ENCODE results near the gene CTNNA2. TPM values are rescaled to one million over a fixed set of nuclear protein-coding genes. Genes with fewer than 3 reads are reported as not detected.

Gene CTNNA2
- total RNA-seq, 6 donors from 2014 or later, result not detected

- Histone ChIP-seq H3K9me3 (no peaks in the 10 kb centered on the region), H3K36me3 (no peaks in the 10 kb centered on the region), H3K27me3 (no peaks in the 10 kb centered on the region), H3K27ac (no peak overlapping the region), H3K4me1 (no peaks in the 10 kb centered on the region), H3K4me3 (no peak overlapping the region)
- no peak for TF ChIP-seq POLR2AphosphoS5 (IDR thresholded peaks at IDR 0.05)
- TF ChIP-seq POLR2A (IDR thresholded peaks at IDR 0.05), result no peak
- TF ChIP-seq CTCF (IDR thresholded peaks at IDR 0.05), result no peak
- TF ChIP-seq EP300 (IDR thresholded peaks at IDR 0.05), result no peak
- DNase-seq, result no peak
- ATAC-seq (ENCODE audit: low FRiP score in 2 of 2), result no peak
- 71 to 83% methylated on average over 2 of the region's 2 CpGs for WGBS, 2 donors
Observed at GRCh38 chr2:79620679-79621078, 107.8 kb downstream of the CTNNA2 start.

- no peak for DNase-seq
- no peaks in the 10 kb centered on the region for H3K4me1 ChIP-seq
- H3K4me3 ChIP-seq, result no peak overlapping the region
- 83 to 86% methylated on average over 6 of the region's 6 CpGs for WGBS, 2 donors
- H3K27ac ChIP-seq, result no peak overlapping the region
- no peaks in the 10 kb centered on the region for H3K27me3 ChIP-seq
- no peak for ATAC-seq (ENCODE audit: low FRiP score in 2 of 2)
- H3K36me3 ChIP-seq, result no peaks in the 10 kb centered on the region
- TF ChIP-seq EP300 (IDR thresholded peaks at IDR 0.05) (no peak), CTCF (IDR thresholded peaks at IDR 0.05) (no peak), POLR2A (IDR thresholded peaks at IDR 0.05) (no peak), POLR2AphosphoS5 (IDR thresholded peaks at IDR 0.05) (no peak)
- no peaks in the 10 kb centered on the region for H3K9me3 ChIP-seq
Observed at GRCh38 chr2:79621252-79621651, 108.4 kb downstream of the CTNNA2 start.

GRCh38 chr2:79621755-79622154, 108.9 kb downstream of the CTNNA2 start:
- Histone ChIP-seq H3K27me3 (no peaks in the 10 kb centered on the region), H3K27ac (no peak overlapping the region), H3K4me1 (no peaks in the 10 kb centered on the region), H3K36me3 (no peaks in the 10 kb centered on the region), H3K9me3 (no peaks in the 10 kb centered on the region), H3K4me3 (no peak overlapping the region)
- ATAC-seq (ENCODE audit: low FRiP score in 2 of 2), result no peak
- no peak for TF ChIP-seq POLR2A (IDR thresholded peaks at IDR 0.05)
- TF ChIP-seq CTCF (IDR thresholded peaks at IDR 0.05), result no peak
- TF ChIP-seq EP300 (IDR thresholded peaks at IDR 0.05), result no peak
- TF ChIP-seq POLR2AphosphoS5 (IDR thresholded peaks at IDR 0.05), result no peak
- WGBS, 2 donors, result 85 to 93% methylated on average over 1 of the region's 1 CpG
- DNase-seq, result no peak

- no peaks in the 10 kb centered on the region for H3K36me3 ChIP-seq
- ATAC-seq (ENCODE audit: low FRiP score in 2 of 2), result no peak
- TF ChIP-seq EP300 (IDR thresholded peaks at IDR 0.05) (no peak), POLR2AphosphoS5 (IDR thresholded peaks at IDR 0.05) (no peak), POLR2A (IDR thresholded peaks at IDR 0.05) (no peak), CTCF (IDR thresholded peaks at IDR 0.05) (no peak)
Observed at GRCh38 chr2:79622508-79622907, 109.7 kb downstream of the CTNNA2 start.

GRCh38 chr2:79627237-79627636, 114.4 kb downstream of the CTNNA2 start:
- ATAC-seq (ENCODE audit: low FRiP score in 2 of 2) (no peak), DNase-seq (no peak)
- no peak overlapping the region for H3K4me3 ChIP-seq
- no peak for TF ChIP-seq CTCF (IDR thresholded peaks at IDR 0.05)
- TF ChIP-seq EP300 (IDR thresholded peaks at IDR 0.05), result no peak
- no peak for TF ChIP-seq POLR2A (IDR thresholded peaks at IDR 0.05)
- TF ChIP-seq POLR2AphosphoS5 (IDR thresholded peaks at IDR 0.05), result no peak
- H3K4me1 ChIP-seq, result no peaks in the 10 kb centered on the region
- no peaks in the 10 kb centered on the region for H3K27me3 ChIP-seq
- WGBS, 2 donors, result 60 to 73% methylated on average over 5 of the region's 5 CpGs
- no peaks in the 10 kb centered on the region for H3K36me3 ChIP-seq
- H3K27ac ChIP-seq, result no peak overlapping the region
- no peaks in the 10 kb centered on the region for H3K9me3 ChIP-seq

More at GRCh38 chr2:79622508-79622907, 109.7 kb downstream of the CTNNA2 start:
- no peak overlapping the region for H3K4me3 ChIP-seq
- no peak overlapping the region for H3K27ac ChIP-seq
- DNase-seq, result no peak
- no peaks in the 10 kb centered on the region for H3K4me1 ChIP-seq
- 68 to 72% methylated on average over 3 of the region's 3 CpGs for WGBS, 2 donors
- H3K27me3 ChIP-seq, result no peaks in the 10 kb centered on the region
- H3K9me3 ChIP-seq, result no peaks in the 10 kb centered on the region
